ENCODE data around the gene TBC1D5. TPM values are rescaled to one million over a fixed set of nuclear protein-coding genes. Genes with fewer than 3 reads are reported as not detected.
"Not testable (repeated sequence)": the region's sequence is repeated elsewhere in the genome, so short reads cannot be mapped to it uniquely, and the experiment has no call there.

The TBC1D5 gene
- total RNA-seq, 1 donor from 2014 or later = 32.1 TPM

GRCh38 chr3:17714473-17714872 lies 28.0 kb downstream of the TBC1D5 start:
- TF ChIP-seq, protein P1, sequence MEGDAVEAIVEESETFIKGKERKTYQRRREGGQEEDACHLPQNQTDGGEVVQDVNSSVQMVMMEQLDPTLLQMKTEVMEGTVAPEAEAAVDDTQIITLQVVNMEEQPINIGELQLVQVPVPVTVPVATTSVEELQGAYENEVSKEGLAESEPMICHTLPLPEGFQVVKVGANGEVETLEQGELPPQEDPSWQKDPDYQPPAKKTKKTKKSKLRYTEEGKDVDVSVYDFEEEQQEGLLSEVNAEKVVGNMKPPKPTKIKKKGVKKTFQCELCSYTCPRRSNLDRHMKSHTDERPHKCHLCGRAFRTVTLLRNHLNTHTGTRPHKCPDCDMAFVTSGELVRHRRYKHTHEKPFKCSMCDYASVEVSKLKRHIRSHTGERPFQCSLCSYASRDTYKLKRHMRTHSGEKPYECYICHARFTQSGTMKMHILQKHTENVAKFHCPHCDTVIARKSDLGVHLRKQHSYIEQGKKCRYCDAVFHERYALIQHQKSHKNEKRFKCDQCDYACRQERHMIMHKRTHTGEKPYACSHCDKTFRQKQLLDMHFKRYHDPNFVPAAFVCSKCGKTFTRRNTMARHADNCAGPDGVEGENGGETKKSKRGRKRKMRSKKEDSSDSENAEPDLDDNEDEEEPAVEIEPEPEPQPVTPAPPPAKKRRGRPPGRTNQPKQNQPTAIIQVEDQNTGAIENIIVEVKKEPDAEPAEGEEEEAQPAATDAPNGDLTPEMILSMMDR (conservative IDR thresholded peaks at IDR 0.05; ENCODE audit: low read depth, low read length) = no peak
- DNase-seq (ENCODE audit: low read depth) = no peak
- H3K4me3 ChIP-seq (ENCODE audit: low read depth, low read length) = no peak overlapping the region

GRCh38 chr3:17709236-17709810 lies 33.1 kb downstream of the TBC1D5 start:
- DNase-seq (ENCODE audit: low read depth) = no peak
- no peak overlapping the region for H3K4me3 ChIP-seq (ENCODE audit: low read depth, low read length)
- TF ChIP-seq, protein P1 (conservative IDR thresholded peaks at IDR 0.05; ENCODE audit: low read depth, low read length) = no peak

GRCh38 chr3:17707813-17708543 lies 34.5 kb downstream of the TBC1D5 start:
- H3K4me3 ChIP-seq (ENCODE audit: low read depth, low read length) = no peak overlapping the region
- no peak for DNase-seq (ENCODE audit: low read depth)
- TF ChIP-seq, protein P1 (conservative IDR thresholded peaks at IDR 0.05; ENCODE audit: low read depth, low read length) = no peak

DNA sequence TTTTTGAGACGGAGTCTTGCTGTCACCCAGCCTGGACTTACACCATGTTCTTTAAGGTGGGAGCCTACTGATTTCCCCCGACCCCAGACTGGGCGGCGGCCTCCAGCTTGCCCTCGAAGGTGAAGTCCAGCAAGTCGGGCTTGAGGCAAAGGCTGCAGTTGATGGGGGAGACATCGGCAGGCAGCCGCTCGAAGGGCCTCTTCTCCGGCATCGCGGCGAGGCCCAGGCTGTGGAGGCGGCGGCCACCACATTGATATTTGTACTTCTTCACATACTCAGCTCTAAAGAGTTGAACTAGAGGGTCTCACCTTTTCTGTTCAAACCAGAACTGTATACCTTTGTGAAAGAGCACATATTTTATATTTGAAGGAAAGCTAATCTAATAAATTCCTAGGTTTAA lies 36.4 kb downstream of the TBC1D5 start:
- not testable (repeated sequence) for H3K4me3 ChIP-seq (ENCODE audit: low read depth, low read length); DNase-seq (ENCODE audit: low read depth)

DNA sequence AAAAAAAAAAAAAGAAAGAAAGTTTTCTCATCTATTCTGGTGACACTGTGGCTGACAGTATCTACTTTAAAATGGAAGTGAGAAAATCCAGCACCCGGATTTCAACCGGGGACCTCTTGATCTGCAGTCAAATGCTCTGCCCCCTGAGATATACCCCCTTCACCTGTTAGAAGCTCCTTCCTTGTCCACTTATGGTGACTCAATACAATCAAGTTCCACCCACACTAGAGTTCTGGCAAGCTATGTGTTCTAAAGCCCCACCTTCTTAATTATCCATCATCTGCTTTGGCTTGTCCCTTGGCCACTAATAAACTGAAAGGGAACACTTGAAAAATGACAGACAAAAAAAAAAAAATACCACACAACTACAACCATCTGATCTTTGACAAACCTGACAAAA lies 42.6 kb downstream of the TBC1D5 start:
- DNase-seq (ENCODE audit: low read depth); H3K4me3 ChIP-seq (ENCODE audit: low read depth, low read length): not testable (repeated sequence)

- not testable (repeated sequence) for DNase-seq (ENCODE audit: low read depth); H3K4me3 ChIP-seq (ENCODE audit: low read depth, low read length)
Observed at GRCh38 chr3:17695665-17696064, 46.8 kb downstream of the TBC1D5 start.

- H3K4me3 ChIP-seq (ENCODE audit: low read depth, low read length); DNase-seq (ENCODE audit: low read depth): not testable (repeated sequence)
Observed at GRCh38 chr3:17693670-17693999, 48.8 kb downstream of the TBC1D5 start.

DNA sequence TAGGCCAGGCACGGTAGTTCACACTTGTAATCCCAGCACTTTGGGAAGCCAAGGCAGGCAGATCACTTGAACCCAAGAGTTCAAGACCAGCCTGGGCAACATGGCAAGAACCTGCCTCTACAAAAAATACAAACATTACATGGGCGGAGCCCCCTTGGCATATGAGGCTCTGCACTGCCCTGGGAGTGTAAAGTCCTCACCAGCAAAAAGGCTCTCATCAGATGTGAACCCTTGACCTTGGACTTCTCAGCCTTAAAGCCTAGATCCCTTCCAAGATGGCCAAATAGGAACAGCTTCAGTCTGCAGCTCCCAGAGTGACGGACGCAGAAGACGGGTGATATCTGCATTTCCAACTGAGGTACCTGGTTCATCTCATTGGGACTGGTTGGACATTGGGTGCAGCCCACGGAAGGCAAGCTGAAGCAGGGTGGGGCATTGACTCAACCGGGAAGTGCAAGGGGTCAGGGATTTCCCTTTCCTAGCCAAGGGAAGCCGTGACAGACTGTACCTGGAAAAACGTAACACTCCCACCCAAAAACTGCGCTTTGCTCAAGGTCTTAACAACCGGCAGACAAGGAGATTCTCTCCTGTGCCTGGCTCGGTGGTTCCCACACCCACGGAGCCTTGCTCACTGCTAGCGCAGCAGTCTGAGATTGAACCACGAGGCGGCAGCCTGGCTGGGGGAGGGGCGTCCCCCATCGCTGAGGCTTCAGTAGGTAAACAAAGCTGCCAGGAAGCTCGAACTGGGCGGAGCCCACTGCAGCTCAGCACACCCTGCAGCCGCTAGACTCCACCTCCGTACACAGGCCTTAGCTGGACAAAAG lies 49.4 kb downstream of the TBC1D5 start:
- not testable (repeated sequence) for DNase-seq (ENCODE audit: low read depth); H3K4me3 ChIP-seq (ENCODE audit: low read depth, low read length)

DNA sequence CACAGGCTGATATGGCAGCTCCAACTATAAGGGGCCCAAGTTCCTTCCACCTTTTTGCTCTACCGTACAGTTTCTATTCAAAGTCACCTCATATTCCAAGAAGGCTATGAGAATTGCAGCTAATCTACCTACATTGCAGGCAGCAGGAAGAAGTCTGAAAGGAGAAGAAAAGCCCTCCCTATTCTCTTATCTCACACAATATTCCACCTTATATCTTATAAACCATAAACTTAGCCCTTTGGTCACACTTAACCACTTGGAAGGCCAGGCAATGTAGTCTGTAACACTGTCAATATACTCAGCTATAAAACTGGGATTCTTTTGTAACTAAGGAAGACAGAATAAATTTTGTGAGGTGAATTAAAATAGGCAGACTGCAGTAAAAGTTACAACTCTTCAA lies 54.9 kb downstream of the TBC1D5 start:
- no peak overlapping the region for H3K4me3 ChIP-seq (ENCODE audit: low read depth, low read length)
- TF ChIP-seq, protein P1 (conservative IDR thresholded peaks at IDR 0.05; ENCODE audit: low read depth, low read length) = no peak
- no peak for DNase-seq (ENCODE audit: low read depth)

All from epithelial cell of proximal tubule (primary cell).